Measurements from ENCODE around the gene AHSP.

DNA sequence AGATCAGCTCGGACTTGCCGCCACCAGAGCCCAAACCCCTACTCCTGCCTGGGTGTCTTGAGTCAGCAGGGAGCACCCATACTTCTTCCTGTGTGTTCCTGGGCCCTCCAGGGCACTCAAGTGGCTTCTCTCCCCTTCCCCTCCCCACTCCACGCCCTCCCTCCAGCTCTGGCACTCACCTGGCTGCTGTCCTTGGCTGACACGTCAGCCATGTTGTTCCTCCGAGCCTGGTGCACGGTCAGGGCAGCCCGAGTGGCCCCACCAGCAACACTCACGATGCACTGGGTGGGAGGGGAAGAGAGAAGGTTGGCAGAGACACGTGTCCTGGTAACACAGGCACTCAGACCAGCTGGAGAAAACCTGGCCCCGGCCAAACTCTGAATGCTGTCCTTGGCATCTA, 31.0 kb upstream of the AHSP start:
- TF ChIP-seq, protein P1, sequence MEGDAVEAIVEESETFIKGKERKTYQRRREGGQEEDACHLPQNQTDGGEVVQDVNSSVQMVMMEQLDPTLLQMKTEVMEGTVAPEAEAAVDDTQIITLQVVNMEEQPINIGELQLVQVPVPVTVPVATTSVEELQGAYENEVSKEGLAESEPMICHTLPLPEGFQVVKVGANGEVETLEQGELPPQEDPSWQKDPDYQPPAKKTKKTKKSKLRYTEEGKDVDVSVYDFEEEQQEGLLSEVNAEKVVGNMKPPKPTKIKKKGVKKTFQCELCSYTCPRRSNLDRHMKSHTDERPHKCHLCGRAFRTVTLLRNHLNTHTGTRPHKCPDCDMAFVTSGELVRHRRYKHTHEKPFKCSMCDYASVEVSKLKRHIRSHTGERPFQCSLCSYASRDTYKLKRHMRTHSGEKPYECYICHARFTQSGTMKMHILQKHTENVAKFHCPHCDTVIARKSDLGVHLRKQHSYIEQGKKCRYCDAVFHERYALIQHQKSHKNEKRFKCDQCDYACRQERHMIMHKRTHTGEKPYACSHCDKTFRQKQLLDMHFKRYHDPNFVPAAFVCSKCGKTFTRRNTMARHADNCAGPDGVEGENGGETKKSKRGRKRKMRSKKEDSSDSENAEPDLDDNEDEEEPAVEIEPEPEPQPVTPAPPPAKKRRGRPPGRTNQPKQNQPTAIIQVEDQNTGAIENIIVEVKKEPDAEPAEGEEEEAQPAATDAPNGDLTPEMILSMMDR (conservative IDR thresholded peaks at IDR 0.05): no peak
- no peak for TF ChIP-seq EZH2 (IDR thresholded peaks at IDR 0.05; ENCODE audit: low read depth)

Measured in PC-9 (cell line).